Measurements from ENCODE around the gene NPHS1. TPM values are rescaled to one million over a fixed set of nuclear protein-coding genes. Genes with fewer than 3 reads are reported as not detected.

Gene NPHS1
- polyA plus RNA-seq, 1 donor from 2014 or later, result 0.05 TPM

GRCh38 chr19:35851213-35852028 lies 883 bp downstream of the NPHS1 start:
- Histone ChIP-seq H3K9ac (ENCODE audit: low read length) (no peak overlapping the region), H3K27ac (ENCODE audit: low read length) (no peak overlapping the region), H3K27me3 (ENCODE audit: insufficient read depth, low read depth, low read length) (peaks cover 9% of the 10 kb centered on the region), H2AFZ (ENCODE audit: low read depth, low read length) (no peak overlapping the region), H3K9me3 (ENCODE audit: low read length) (no peaks in the 10 kb centered on the region), H3F3A (ENCODE audit: insufficient read depth, low read length, poor library complexity, severe bottlenecking) (no peaks in the 10 kb centered on the region), H3K4me2 (ENCODE audit: low read length) (no peak overlapping the region), H4K20me1 (ENCODE audit: insufficient read depth) (no peaks in the 10 kb centered on the region), H3K79me2 (replicated peaks; ENCODE audit: insufficient read depth, low read length) (no peaks in the 10 kb centered on the region), H3K9me2 (ENCODE audit: insufficient read depth, low read length) (no peaks in the 10 kb centered on the region), H3K4me3 (ENCODE audit: low read length) (no peak overlapping the region), H3K36me3 (ENCODE audit: insufficient read depth, low read length) (no peaks in the 10 kb centered on the region)
- no peak for TF ChIP-seq RAD21 (conservative IDR thresholded peaks at IDR 0.05)
- no peak for TF ChIP-seq MXI1 (conservative IDR thresholded peaks at IDR 0.05; ENCODE audit: poor library complexity, severe bottlenecking)
- TF ChIP-seq REST (IDR thresholded peaks at IDR 0.05; ENCODE audit: borderline replicate concordance), result no peak
- TF ChIP-seq TAF1 (IDR thresholded peaks at IDR 0.05; ENCODE audit: low read depth), result no peak
- no peak for TF ChIP-seq EP300 (conservative IDR thresholded peaks at IDR 0.05; ENCODE audit: poor library complexity, severe bottlenecking)
- no peak for TF ChIP-seq SMC3 (conservative IDR thresholded peaks at IDR 0.05; ENCODE audit: poor library complexity)
- TF ChIP-seq CTCF (IDR thresholded peaks at IDR 0.05; ENCODE audit: poor library complexity, severe bottlenecking), result no peak
- TF ChIP-seq EZH2 (IDR thresholded peaks at IDR 0.05; ENCODE audit: borderline replicate concordance, insufficient read depth, low read length, poor library complexity, severe bottlenecking), result no peak
- no peak for TF ChIP-seq POLR2AphosphoS5 (IDR thresholded peaks at IDR 0.05)

GRCh38 chr19:35848919-35849505 lies 3.3 kb downstream of the NPHS1 start:
- Histone ChIP-seq H2AFZ (ENCODE audit: low read depth, low read length) (no peak overlapping the region), H3K4me2 (ENCODE audit: low read length) (no peak overlapping the region), H3F3A (ENCODE audit: insufficient read depth, low read length, poor library complexity, severe bottlenecking) (no peaks in the 10 kb centered on the region), H3K4me3 (ENCODE audit: low read length) (no peak overlapping the region), H3K27me3 (ENCODE audit: insufficient read depth, low read depth, low read length) (peaks cover 33% of the 10 kb centered on the region), H3K9ac (ENCODE audit: low read length) (no peak overlapping the region), H3K27ac (ENCODE audit: low read length) (no peak overlapping the region), H3K9me3 (ENCODE audit: low read length) (no peaks in the 10 kb centered on the region), H3K9me2 (ENCODE audit: insufficient read depth, low read length) (no peaks in the 10 kb centered on the region), H4K20me1 (ENCODE audit: insufficient read depth) (no peaks in the 10 kb centered on the region), H3K79me2 (replicated peaks; ENCODE audit: insufficient read depth, low read length) (no peaks in the 10 kb centered on the region), H3K36me3 (ENCODE audit: insufficient read depth, low read length) (no peaks in the 10 kb centered on the region)
- no peak for TF ChIP-seq EP300 (conservative IDR thresholded peaks at IDR 0.05; ENCODE audit: poor library complexity, severe bottlenecking)
- TF ChIP-seq RAD21 (conservative IDR thresholded peaks at IDR 0.05), result no peak
- TF ChIP-seq SMC3 (conservative IDR thresholded peaks at IDR 0.05; ENCODE audit: poor library complexity), result no peak
- no peak for TF ChIP-seq REST (IDR thresholded peaks at IDR 0.05; ENCODE audit: borderline replicate concordance)
- no peak for TF ChIP-seq POLR2AphosphoS5 (IDR thresholded peaks at IDR 0.05)
- TF ChIP-seq CTCF (IDR thresholded peaks at IDR 0.05; ENCODE audit: poor library complexity, severe bottlenecking), result no peak
- TF ChIP-seq TAF1 (IDR thresholded peaks at IDR 0.05; ENCODE audit: low read depth), result no peak
- no peak for TF ChIP-seq EZH2 (IDR thresholded peaks at IDR 0.05; ENCODE audit: borderline replicate concordance, insufficient read depth, low read length, poor library complexity, severe bottlenecking)
- no peak for TF ChIP-seq MXI1 (conservative IDR thresholded peaks at IDR 0.05; ENCODE audit: poor library complexity, severe bottlenecking)

Measured in neural cell (in vitro differentiated cells).